Smooth muscle cell (in vitro differentiated cells): ENCODE measurements around the gene GPR75. TPM values are rescaled to one million over a fixed set of nuclear protein-coding genes. Genes with fewer than 3 reads are reported as not detected.
"Not testable (repeated sequence)": the region's sequence is repeated elsewhere in the genome, so short reads cannot be mapped to it uniquely, and the experiment has no call there.

Experiments used
- DNase-seq: peaks from one replicate; lab custom pipeline; 2025; ENCODE audit not compliant: unreplicated experiment; lab: John Stamatoyannopoulos, UW
- H2AFZ ChIP-seq: fragments of 200-600 bp; sonication (generic); 2 replicates; pipeline ENCODE4 v1.6.0; 2016; ENCODE audit warnings: antibody characterized with exemption, low read depth, mild to moderate bottlenecking
- H3F3A ChIP-seq: fragments of 200-600 bp; sonication (generic); 2 replicates; pipeline ENCODE4 v1.6.0; 2017; ENCODE audit warnings: antibody characterized with exemption, low read depth
- H3K27ac ChIP-seq: fragments of 200-600 bp; sonication (generic); 2 replicates; pipeline ENCODE4 v1.5.1; 2016; ENCODE audit warnings: low read depth, mild to moderate bottlenecking
- H3K27me3 ChIP-seq: fragments of 200-600 bp; sonication (generic); 2 replicates; pipeline ENCODE4 v1.6.1; 2016; ENCODE audit warnings: low read depth, mild to moderate bottlenecking
- H3K36me3 ChIP-seq: fragments of 200-600 bp; sonication (generic); 2 replicates; pipeline ENCODE4 v1.5.1; 2016; ENCODE audit warnings: low read depth
- H3K4me1 ChIP-seq: fragments of 200-600 bp; sonication (generic); 2 replicates; pipeline ENCODE4 v1.5.1; 2016; ENCODE audit warnings: low read depth
- H3K4me2 ChIP-seq: fragments of 200-600 bp; sonication (generic); 2 replicates; pipeline ENCODE4 v1.6.0; 2016; ENCODE audit warnings: mild to moderate bottlenecking
- H3K4me3 ChIP-seq: fragments of 200-600 bp; sonication (generic); 2 replicates; pipeline ENCODE4 v1.5.1; 2016; ENCODE audit warnings: mild to moderate bottlenecking
- H3K79me2 ChIP-seq: fragments of 200-600 bp; sonication (generic); 2 replicates; pipeline ENCODE4 v1.6.0; 2016; ENCODE audit warnings: low read depth, mild to moderate bottlenecking
- H3K9ac ChIP-seq: fragments of 200-600 bp; sonication (generic); 2 replicates; pipeline ENCODE4 v1.6.0; 2016; ENCODE audit warnings: low read depth
- H3K9me3 ChIP-seq: fragments of 200-600 bp; sonication (generic); replicated peaks from 2 replicates; pipeline ENCODE4 v1.5.1; 2016; ENCODE audit warnings: low read depth
- H4K20me1 ChIP-seq: fragments of 200-600 bp; sonication (generic); 2 replicates; pipeline ENCODE4 v1.6.0; 2016; ENCODE audit warnings: low read depth
- CTCF ChIP-seq: fragments of 200-600 bp; sonication (generic); IDR thresholded peaks from 2 replicates; pipeline ENCODE4 v1.5.1; 2017; ENCODE audit warnings: borderline replicate concordance, mild to moderate bottlenecking, antibody characterized with exemption; ENCODE audit not compliant: insufficient read depth, poor library complexity, severe bottlenecking
- WGBS: methylation state at CpG from one replicate; pipeline ENCODE4 v1.1.7; 2016; ENCODE audit warnings: low lambda C conversion rate; 5-methylcytosine and 5-hydroxymethylcytosine counted together
- polyA plus RNA-seq: library from polyadenylated mRNA; unstranded; fragments of >200 nt; fragmentation: Nextera tagmentation; extraction: Ambion mirVana; gene quantifications from 2 replicates; pipeline ENCODE4 v1.2.1, GENCODE V29; 2016
- total RNA-seq: library from RNA; depleted of rRNA; stranded (reverse); fragments of >200 nt; gene quantifications from 2 replicates; pipeline ENCODE4 v1.2.3, GENCODE V29; 2014

GPR75 gene
- total and polyA plus RNA-seq, 2 experiments from 2014 or later = 0.22 to 1.5 TPM

DNA sequence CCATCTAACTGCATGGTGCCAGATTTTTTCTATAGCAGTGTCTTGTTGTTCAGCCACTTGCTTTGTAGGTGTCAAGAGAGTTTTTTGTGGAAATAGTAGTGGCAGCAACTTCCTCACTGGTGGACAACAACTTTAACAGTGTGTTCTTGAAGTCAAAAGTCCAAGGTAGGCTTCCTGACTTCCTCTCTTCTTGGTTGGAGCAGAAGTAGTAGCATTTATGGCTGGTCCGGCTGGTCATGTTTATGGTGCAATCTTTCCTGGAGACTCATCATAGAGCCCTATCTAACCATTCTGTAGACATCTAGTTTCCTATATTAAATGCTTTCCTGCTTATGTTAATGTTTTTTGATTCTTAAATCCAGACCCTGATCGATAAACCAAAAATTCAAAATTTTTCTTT is 11.7 kb downstream of the GPR75 start:
- no peak for DNase-seq
- TF ChIP-seq CTCF = no peak
- H3K9ac ChIP-seq = no peak overlapping the region
- peaks cover 4% of the 10 kb centered on the region for H4K20me1 ChIP-seq
- no peak overlapping the region for H3K27ac ChIP-seq
- WGBS = 94% methylated on average over 2 of the region's 2 CpGs
- H3K79me2 ChIP-seq = no peaks in the 10 kb centered on the region
- H3K27me3 ChIP-seq = no peaks in the 10 kb centered on the region
- H3K9me3 ChIP-seq = no peaks in the 10 kb centered on the region
- H3K4me2 ChIP-seq = no peak overlapping the region
- H3K4me3 ChIP-seq = no peak overlapping the region
- H3K36me3 ChIP-seq = no peaks in the 10 kb centered on the region
- H3K4me1 ChIP-seq = no peaks in the 10 kb centered on the region
- no peaks in the 10 kb centered on the region for H3F3A ChIP-seq
- no peak overlapping the region for H2AFZ ChIP-seq

GRCh38 chr2:53843595-53843994 is 16.2 kb downstream of the GPR75 start:
- no peaks in the 10 kb centered on the region for H3K79me2 ChIP-seq
- H3K27ac ChIP-seq = no peak overlapping the region
- H3K9me3 ChIP-seq = no peaks in the 10 kb centered on the region
- H3K4me2 ChIP-seq = no peak overlapping the region
- no peaks in the 10 kb centered on the region for H4K20me1 ChIP-seq
- no peak overlapping the region for H3K4me3 ChIP-seq
- no peak overlapping the region for H2AFZ ChIP-seq
- H3K4me1 ChIP-seq = no peaks in the 10 kb centered on the region
- 84% methylated on average over 2 of the region's 2 CpGs for WGBS
- H3K36me3 ChIP-seq = no peaks in the 10 kb centered on the region
- H3K9ac ChIP-seq = no peak overlapping the region
- no peaks in the 10 kb centered on the region for H3F3A ChIP-seq
- DNase-seq = no peak
- H3K27me3 ChIP-seq = no peaks in the 10 kb centered on the region
- no peak for TF ChIP-seq CTCF

DNA sequence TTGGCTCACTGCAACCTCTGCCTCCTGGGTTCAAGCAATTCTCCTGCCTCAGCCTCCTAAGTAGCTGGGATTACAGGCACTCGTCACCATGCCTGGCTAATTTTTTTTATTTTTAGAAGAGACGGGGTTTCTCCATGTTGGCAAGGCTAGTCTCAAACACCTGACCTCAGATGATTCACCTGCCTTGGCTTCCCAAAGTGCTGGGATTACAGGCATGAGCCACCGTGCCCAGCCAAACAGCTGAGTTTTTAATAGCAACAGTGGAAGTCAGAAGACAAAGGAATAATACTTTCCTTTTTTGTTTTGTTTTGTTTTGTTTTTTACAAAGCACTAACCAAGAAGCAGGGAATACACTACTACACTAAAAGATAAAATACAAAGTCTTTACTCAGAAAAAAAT is 16.9 kb downstream of the GPR75 start:
- H3K4me2 ChIP-seq = no peak overlapping the region
- WGBS = 89% methylated on average over 3 of the region's 3 CpGs
- no peak overlapping the region for H2AFZ ChIP-seq
- no peaks in the 10 kb centered on the region for H3K36me3 ChIP-seq
- no peak for DNase-seq
- H3K9ac ChIP-seq = no peak overlapping the region
- H3K4me1 ChIP-seq = no peaks in the 10 kb centered on the region
- H4K20me1 ChIP-seq = no peaks in the 10 kb centered on the region
- no peak for TF ChIP-seq CTCF
- H3K79me2 ChIP-seq = no peaks in the 10 kb centered on the region
- H3K4me3 ChIP-seq = no peak overlapping the region
- no peak overlapping the region for H3K27ac ChIP-seq
- no peaks in the 10 kb centered on the region for H3K9me3 ChIP-seq
- no peaks in the 10 kb centered on the region for H3F3A ChIP-seq
- H3K27me3 ChIP-seq = no peaks in the 10 kb centered on the region

DNA sequence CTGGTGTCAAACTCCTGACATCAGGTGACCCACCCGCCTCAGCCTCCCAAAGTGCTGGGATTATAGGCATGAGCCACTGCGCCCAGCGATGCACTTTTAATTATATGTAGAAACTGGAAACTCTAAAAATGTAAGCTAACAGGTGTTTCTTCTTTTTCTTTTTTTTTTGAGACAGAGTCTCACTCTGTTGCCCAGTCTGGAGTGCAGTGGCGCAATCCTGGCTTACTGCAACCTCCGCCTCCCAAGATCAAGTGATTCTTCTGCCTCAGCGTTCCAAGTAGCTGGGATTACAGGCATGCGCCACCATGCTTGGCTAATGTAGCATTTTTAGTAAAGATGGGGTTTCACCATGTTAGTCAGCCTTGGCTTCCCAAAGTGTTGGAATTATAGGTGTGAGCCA is 18.1 kb downstream of the GPR75 start:
- H3K4me2 ChIP-seq, H3K27ac ChIP-seq, H2AFZ ChIP-seq, H3K9ac ChIP-seq, H3F3A ChIP-seq, DNase-seq, H3K79me2 ChIP-seq, H3K27me3 ChIP-seq, H3K4me1 ChIP-seq, H3K4me3 ChIP-seq, H4K20me1 ChIP-seq, H3K36me3 ChIP-seq, H3K9me3 ChIP-seq: not testable (repeated sequence)
- 97% methylated on average over 7 of the region's 7 CpGs for WGBS
